G401 (cell line): ENCODE data around the gene DUSP22. TPM values are rescaled to one million over a fixed set of nuclear protein-coding genes. Genes with fewer than 3 reads are reported as not detected.
"Not testable (repeated sequence)": the region's sequence is repeated elsewhere in the genome, so short reads cannot be mapped to it uniquely, and the experiment has no call there.

Experiments
- DNase-seq: peaks from one replicate; pipeline ENCODE4 v3.0.0-alpha.2; 2015; ENCODE audit warnings: low spot score
- in situ Hi-C: cut with HindIII; loops from 2 replicates; pipeline ENCODE4 v1.10.0; 2016; ENCODE audit warnings: low sequenced_read_pairs, mixed read lengths
- total RNA-seq: library from RNA; depleted of rRNA; stranded (reverse); fragments of >200 nt; shearing (Covaris generic); gene quantifications from 2 replicates; pipeline ENCODE4 v1.2.3, GENCODE V29; 2014

DUSP22 gene
- total RNA-seq, 1 experiment from 2014 or later: 16.9 TPM

DNA sequence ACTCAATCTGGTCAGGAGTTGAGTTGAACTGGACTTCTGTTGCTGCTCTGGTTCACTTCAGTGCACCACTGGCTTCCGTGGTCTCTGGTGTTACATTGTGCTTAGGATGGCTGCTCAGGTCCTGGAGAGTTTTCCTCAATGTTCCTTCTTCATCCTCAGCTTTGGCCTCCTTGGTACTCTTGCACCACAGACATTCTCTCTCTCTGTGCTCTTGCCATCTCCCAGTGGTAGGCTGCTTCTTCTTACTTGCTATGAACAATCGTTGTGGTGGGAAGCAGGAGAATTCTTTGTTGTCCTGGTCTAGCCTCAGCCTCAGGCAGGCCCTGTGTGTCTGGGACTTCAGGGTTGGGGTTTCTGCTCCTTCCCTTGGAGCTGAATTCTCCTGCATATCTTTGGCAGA lies 14.5 kb upstream of the DUSP22 start:
- no peak for DNase-seq
- in situ Hi-C loops: no loop called here

GRCh38 chr6:278494-278893 lies 13.8 kb upstream of the DUSP22 start:
- DNase-seq: no peak
- in situ Hi-C loops: no loop called here

- in situ Hi-C loops: no loop called here
- no peak for DNase-seq
These were observed 12.8 kb upstream of the DUSP22 start for GRCh38 chr6:279341-280029.

GRCh38 chr6:280775-281468 lies 11.4 kb upstream of the DUSP22 start:
- no peak for DNase-seq
- in situ Hi-C loops: no loop called here

- in situ Hi-C loops: no loop called here
These were observed 10.7 kb upstream of the DUSP22 start for GRCh38 chr6:281469-282103.

DNA sequence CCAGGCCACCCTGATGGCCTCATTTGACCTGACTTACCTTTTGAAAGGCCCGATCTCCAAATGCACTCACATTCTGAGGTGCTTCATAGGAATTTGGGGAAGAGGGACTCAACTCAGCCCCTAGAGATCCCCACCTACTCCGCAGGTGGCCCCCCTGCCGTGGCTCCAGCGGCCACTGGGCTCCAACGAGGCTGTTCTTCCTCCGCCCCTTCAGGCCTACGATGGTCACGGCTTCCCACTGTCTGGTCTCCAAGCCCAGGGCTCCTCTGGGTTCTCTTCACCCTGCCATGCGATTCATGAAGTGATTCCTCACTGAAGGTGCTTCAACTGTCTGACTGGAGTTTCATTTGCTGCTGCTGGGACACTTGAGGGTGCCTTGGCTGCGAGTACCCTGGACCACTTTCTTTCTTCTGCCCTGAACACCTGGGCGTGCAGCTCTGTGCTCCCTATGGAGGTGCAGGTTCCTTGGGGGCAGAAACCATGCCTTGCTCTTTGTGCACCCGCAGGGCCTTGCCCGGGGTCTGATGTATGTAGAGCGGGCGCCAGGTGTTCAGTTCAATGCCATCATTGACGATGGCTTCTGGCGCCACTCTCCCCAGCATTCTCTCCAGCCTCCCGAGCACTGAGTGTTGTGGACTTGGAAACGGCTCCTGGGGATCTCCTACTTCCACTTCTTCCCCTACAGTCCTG lies 10.0 kb upstream of the DUSP22 start:
- DNase-seq: no peak
- in situ Hi-C loops: no loop called here

More at GRCh38 chr6:281469-282103, 10.7 kb upstream of the DUSP22 start:
- no peak for DNase-seq

GRCh38 chr6:282867-283416 lies 9.3 kb upstream of the DUSP22 start:
- in situ Hi-C loops: no loop called here

GRCh38 chr6:284486-284885 lies 7.8 kb upstream of the DUSP22 start:
- DNase-seq: no peak
- in situ Hi-C loops: no loop called here

More at GRCh38 chr6:282867-283416, 9.3 kb upstream of the DUSP22 start:
- DNase-seq: no peak

DNA sequence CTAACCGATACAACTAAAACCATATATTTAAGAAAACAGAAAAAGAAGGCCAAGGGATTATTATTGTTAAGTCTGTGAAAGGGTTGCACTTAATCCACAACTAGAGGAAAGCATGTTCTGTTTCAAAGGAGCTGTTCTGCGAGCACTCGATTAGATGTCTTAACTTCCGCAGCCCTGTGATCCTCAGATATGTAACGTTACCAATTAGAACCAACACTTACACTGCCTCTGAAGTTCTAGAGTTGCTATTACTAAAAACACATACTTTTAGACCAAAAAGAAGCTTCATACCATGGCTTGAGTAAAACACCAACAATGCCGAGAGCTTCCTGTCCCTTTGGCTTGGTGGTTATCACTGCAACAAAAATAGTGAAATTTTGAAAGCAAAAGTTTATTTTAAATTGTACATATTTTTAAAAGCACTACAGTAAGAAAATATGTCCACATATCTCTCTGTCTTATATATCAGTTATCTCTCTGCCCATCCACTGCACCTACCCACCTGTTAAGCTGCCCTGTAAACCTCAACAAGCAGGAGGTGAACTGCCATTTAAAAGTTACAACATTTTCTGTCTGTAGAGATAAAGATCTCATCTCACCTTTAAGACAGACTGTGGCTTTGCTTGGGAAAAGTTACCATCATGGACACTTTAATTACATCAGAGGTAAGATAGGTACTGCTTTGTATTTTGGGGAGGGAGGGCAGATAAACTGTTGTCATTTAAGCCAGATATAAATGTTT lies 7.1 kb upstream of the DUSP22 start:
- in situ Hi-C loops: no loop called here
- DNase-seq: no peak

DNA sequence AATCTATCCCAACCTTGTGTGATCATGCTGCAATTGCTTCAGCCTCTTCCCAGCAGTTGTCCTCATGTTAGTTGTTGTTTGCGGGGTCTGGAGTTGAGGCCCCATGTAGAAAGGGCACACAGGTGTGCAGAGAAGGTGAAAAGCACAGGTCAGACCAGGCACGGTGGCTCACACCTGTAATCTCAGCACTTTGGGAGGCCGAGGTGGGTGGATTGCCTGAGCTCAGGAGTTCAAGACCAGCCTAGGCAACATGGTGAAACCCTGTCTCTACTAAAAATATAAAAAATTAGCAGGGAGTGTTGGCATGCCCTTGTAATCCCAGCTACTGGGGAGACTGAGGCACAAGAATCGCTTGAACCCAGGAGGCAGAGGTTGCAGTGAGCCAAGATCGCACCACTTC lies 6.4 kb upstream of the DUSP22 start:
- DNase-seq, in situ Hi-C loops: not testable (repeated sequence)

DNA sequence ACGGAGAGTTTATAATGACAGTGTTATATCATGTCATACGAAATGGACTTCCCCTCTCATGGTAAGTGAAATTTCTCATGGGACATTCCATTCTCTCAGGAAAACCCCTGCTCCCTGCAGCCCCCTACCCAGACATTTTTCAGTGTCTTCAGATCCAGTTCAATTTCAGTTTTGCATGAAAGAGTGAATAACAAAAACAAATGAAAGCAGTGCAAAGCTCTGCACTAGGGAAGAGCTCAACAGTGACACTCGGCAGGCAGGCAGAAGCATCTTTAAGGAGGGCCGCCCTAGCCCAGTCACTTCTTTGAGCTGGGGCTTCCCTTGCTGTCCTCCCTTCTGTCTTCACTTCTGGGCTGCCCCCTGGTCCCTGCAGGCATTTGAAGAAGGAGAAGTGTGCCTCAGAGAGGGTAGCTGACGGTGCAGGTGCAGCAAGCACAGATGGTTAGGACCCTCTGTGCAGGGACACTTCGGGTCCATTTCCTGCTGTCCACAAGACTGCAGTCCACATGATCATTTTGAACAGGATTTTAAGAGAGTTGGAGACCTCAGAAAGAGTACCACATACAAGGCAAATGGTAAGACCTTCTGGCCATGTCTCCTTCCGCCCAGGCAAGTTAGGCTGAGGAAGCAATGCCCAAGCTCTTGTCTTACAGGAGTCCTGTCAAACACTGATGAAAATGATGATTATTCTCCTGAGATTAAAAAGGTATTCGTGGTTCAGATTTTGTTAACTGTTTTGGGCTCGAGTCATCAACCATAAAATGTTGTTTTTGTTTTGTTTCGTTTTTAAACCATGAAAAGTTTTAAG lies 5.4 kb upstream of the DUSP22 start:
- in situ Hi-C loops: no loop called here
- no peak for DNase-seq

DNA sequence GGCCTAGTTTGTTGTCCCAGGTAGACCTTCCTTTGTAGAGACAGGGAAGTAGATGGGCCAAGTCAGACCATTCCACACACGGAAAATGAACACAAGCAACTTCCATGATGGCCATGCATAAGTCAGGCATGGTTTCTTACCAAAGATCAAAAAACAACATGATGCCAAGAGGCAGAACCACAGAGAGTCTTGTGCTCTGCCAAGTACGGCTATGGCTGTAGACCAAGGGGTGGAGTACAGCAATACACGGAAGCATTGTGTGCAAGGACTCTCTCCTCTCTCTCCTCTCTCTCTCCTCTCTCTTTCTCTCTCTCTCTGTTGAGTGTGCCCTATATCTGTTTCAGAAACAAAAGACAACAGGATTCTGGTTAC lies 4.8 kb upstream of the DUSP22 start:
- no peak for DNase-seq
- in situ Hi-C loops: no loop called here

- in situ Hi-C loops: no loop called here
- DNase-seq: no peak
These were observed 3.4 kb upstream of the DUSP22 start for GRCh38 chr6:288866-289265.

- in situ Hi-C loops: no loop called here
- no peak for DNase-seq
These were observed 2.0 kb upstream of the DUSP22 start for GRCh38 chr6:290111-290922.

DNA sequence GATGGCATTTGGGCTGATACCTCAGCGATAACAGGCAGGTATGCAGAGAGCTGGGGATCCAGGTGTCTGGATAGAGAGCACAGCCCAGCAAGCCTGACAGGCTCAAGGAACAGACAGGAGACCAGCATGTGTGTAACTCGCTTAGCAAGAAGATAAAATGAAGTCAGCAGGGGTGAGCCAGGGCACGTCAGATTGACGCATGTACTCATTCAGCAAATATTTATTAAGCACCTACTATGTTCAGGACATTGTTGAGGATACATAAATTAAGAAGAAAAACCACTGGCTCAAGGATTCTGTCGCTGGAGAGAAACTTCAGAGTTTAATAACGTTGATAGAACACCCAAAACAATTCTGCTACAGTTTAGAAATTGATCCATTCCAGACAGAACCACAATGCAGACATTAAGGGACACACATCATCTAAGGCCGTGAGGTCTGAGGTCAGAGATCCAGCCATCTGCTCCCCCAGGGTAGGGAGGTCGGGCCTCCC lies 1.0 kb upstream of the DUSP22 start:
- in situ Hi-C loops: no loop called here
- peak; percentile 28 for DNase-seq

GRCh38 chr6:292506-293192 lies 362 bp downstream of the DUSP22 start:
- in situ Hi-C loops: no loop called here
- peak; percentile 51 for DNase-seq
